Loucy (cell line): Measurements from ENCODE around the gene PAK5.

Experiments
- H2AFZ ChIP-seq: fragments of 200-600 bp; sonication (generic); 2 replicates; pipeline ENCODE4 v1.6.0; 2016; ENCODE audit warnings: antibody characterized with exemption, mild to moderate bottlenecking, low read length, moderate library complexity
- H3F3A ChIP-seq: fragments of 200-600 bp; 2 replicates; pipeline ENCODE4 v1.6.0; 2016; ENCODE audit warnings: antibody characterized with exemption, low read depth, mild to moderate bottlenecking
- H3K27me3 ChIP-seq: fragments of 200-600 bp; sonication (generic); 2 replicates; pipeline ENCODE4 v1.6.1; 2014; ENCODE audit warnings: low read length, mild to moderate bottlenecking; ENCODE audit not compliant: insufficient read depth, poor library complexity, severe bottlenecking
- H3K36me3 ChIP-seq: fragments of 200-600 bp; sonication (generic); 2 replicates; pipeline ENCODE4 v1.6.1; 2016; ENCODE audit warnings: low read length; ENCODE audit not compliant: insufficient read depth
- H3K4me1 ChIP-seq: fragments of 200-600 bp; sonication (generic); 2 replicates; pipeline ENCODE4 v1.5.1; 2014; ENCODE audit warnings: low read length, mild to moderate bottlenecking; ENCODE audit not compliant: insufficient read depth, poor library complexity, severe bottlenecking
- H3K4me2 ChIP-seq: fragments of 200-600 bp; sonication (generic); 2 replicates; pipeline ENCODE4 v1.6.0; 2014; ENCODE audit warnings: antibody characterized with exemption, low read length, low read depth, mild to moderate bottlenecking; ENCODE audit not compliant: poor library complexity, severe bottlenecking
- H3K4me3 ChIP-seq: fragments of 200-600 bp; sonication (generic); 2 replicates; pipeline ENCODE4 v1.5.1; 2014; ENCODE audit warnings: low read length, mild to moderate bottlenecking, mixed read lengths; ENCODE audit not compliant: poor library complexity, severe bottlenecking
- H3K79me2 ChIP-seq: fragments of 200-600 bp; sonication (generic); 2 replicates; pipeline ENCODE4 v1.6.1; 2014; ENCODE audit warnings: low read length; ENCODE audit not compliant: insufficient read depth
- H3K9ac ChIP-seq: fragments of 200-600 bp; sonication (generic); 2 replicates; pipeline ENCODE4 v1.6.0; 2014; ENCODE audit warnings: mild to moderate bottlenecking, low read depth, low read length, moderate library complexity; ENCODE audit not compliant: poor library complexity, severe bottlenecking
- H3K9me2 ChIP-seq: fragments of 200-600 bp; sonication (generic); replicated peaks from 2 replicates; pipeline ENCODE4 v1.6.1; 2016; ENCODE audit warnings: low read depth, low read length, mixed read lengths
- H3K9me3 ChIP-seq: fragments of 200-600 bp; sonication (generic); 2 replicates; pipeline ENCODE4 v1.6.1; 2014; ENCODE audit warnings: mild to moderate bottlenecking, antibody characterized with exemption, low read length, low read depth; ENCODE audit not compliant: insufficient read depth
- H4K20me1 ChIP-seq: fragments of 200-600 bp; sonication (generic); 2 replicates; pipeline ENCODE4 v1.6.0; 2014; ENCODE audit warnings: antibody characterized with exemption, low read length, mild to moderate bottlenecking; ENCODE audit not compliant: insufficient read depth, poor library complexity, severe bottlenecking
- EZH2phosphoT487 ChIP-seq: fragments of 200-600 bp; IDR thresholded peaks from 2 replicates; pipeline ENCODE4 v1.6.1; 2018; ENCODE audit warnings: antibody characterized with exemption, mild to moderate bottlenecking, moderate library complexity, borderline replicate concordance
- TF ChIP-seq, protein P1 (sequence below): fragments of 200-600 bp; sonication (generic); conservative IDR thresholded peaks from 2 replicates; pipeline ENCODE4 v1.5.1; 2014; ENCODE audit warnings: mild to moderate bottlenecking, antibody characterized with exemption, low read length

PAK5 gene

DNA sequence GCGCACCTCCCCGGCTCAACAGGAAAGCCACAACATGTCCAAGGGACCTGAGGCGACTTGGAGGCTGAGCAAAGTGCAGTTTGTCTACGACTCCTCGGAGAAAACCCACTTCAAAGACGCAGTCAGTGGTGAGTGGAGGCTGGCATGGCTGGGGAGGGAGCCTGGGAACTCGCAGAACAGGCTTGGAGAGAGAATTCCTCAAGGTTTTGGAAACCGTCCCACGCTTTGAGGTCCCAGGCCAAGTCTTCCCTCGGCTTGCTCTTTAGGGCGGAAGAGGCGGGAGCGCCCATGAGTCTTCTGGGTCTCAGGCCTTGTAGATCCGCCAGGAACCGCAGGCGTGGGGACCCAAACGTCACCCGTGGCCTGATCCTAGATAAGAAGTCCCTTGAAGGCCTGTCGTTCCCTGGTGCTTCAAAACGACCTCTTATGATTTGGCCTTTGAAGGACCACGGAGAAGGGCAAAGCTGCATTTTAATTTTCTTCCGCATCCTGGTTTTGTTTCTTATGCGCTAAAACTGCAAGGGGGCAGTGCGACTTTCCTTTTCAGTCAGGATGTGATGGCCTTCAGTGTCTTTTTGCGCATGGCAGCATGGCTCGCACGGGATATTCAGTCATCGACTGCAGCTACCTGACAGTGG is 322.5 kb downstream of the PAK5 start:
- peak overlapping the region; percentile 96 for H3K4me2 ChIP-seq
- H3K79me2 ChIP-seq: peaks cover 97% of the 10 kb centered on the region
- peak overlapping the region; percentile 80 for H3K4me3 ChIP-seq
- H3K9ac ChIP-seq: peak overlapping the region; percentile 93
- TF ChIP-seq, protein P1, sequence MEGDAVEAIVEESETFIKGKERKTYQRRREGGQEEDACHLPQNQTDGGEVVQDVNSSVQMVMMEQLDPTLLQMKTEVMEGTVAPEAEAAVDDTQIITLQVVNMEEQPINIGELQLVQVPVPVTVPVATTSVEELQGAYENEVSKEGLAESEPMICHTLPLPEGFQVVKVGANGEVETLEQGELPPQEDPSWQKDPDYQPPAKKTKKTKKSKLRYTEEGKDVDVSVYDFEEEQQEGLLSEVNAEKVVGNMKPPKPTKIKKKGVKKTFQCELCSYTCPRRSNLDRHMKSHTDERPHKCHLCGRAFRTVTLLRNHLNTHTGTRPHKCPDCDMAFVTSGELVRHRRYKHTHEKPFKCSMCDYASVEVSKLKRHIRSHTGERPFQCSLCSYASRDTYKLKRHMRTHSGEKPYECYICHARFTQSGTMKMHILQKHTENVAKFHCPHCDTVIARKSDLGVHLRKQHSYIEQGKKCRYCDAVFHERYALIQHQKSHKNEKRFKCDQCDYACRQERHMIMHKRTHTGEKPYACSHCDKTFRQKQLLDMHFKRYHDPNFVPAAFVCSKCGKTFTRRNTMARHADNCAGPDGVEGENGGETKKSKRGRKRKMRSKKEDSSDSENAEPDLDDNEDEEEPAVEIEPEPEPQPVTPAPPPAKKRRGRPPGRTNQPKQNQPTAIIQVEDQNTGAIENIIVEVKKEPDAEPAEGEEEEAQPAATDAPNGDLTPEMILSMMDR: peak; percentile 38
- no peak for TF ChIP-seq EZH2phosphoT487
- peak overlapping the region; percentile 16; the same call in 1 of the 2 replicates for H2AFZ ChIP-seq
- no peaks in the 10 kb centered on the region for H3K9me3 ChIP-seq
- H3F3A ChIP-seq: peaks cover 15% of the 10 kb centered on the region
- peaks cover 57% of the 10 kb centered on the region for H4K20me1 ChIP-seq
- peaks cover 46% of the 10 kb centered on the region for H3K36me3 ChIP-seq
- H3K4me1 ChIP-seq: peaks cover 68% of the 10 kb centered on the region
- peaks cover 13% of the 10 kb centered on the region for H3K27me3 ChIP-seq
- H3K9me2 ChIP-seq: no peaks in the 10 kb centered on the region

DNA sequence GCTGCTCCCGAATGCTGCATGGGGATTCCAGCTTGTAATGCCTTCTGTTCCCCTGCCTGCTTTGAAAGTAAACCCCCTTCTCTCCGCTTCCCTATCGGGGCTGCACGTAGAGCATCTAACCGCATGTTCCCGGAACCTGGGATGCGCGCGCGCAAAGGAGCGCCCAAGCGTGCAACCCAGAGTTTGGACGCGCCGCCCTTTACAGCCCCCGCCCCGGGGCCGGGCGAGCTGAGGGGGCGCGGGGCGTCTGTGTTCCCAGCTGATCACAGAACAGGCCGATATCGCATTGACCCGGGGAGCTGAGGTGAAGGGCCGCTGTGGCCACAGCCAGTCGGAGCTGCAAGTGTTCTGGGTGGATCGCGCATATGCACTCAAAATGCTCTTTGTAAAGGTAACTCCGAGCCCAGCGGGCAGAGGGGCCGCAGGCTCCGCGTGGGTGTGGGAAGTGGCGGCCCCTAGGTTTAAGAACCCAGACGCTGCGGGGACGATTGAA is 323.1 kb downstream of the PAK5 start:
- peak overlapping the region; percentile 96 for H3K4me2 ChIP-seq
- peaks cover 13% of the 10 kb centered on the region for H3K27me3 ChIP-seq
- peaks cover 51% of the 10 kb centered on the region for H4K20me1 ChIP-seq
- peak overlapping the region; percentile 80 for H3K4me3 ChIP-seq
- H3K9me3 ChIP-seq: no peaks in the 10 kb centered on the region
- H3K9ac ChIP-seq: peak overlapping the region; percentile 93
- no peaks in the 10 kb centered on the region for H3K9me2 ChIP-seq
- peaks cover 17% of the 10 kb centered on the region for H3F3A ChIP-seq
- peaks cover 40% of the 10 kb centered on the region for H3K36me3 ChIP-seq
- peaks cover 64% of the 10 kb centered on the region for H3K4me1 ChIP-seq
- peak overlapping the region; percentile 16; the same call in 1 of the 2 replicates for H2AFZ ChIP-seq
- TF ChIP-seq, protein P1: no peak
- TF ChIP-seq EZH2phosphoT487: no peak
- peaks cover 97% of the 10 kb centered on the region for H3K79me2 ChIP-seq

DNA sequence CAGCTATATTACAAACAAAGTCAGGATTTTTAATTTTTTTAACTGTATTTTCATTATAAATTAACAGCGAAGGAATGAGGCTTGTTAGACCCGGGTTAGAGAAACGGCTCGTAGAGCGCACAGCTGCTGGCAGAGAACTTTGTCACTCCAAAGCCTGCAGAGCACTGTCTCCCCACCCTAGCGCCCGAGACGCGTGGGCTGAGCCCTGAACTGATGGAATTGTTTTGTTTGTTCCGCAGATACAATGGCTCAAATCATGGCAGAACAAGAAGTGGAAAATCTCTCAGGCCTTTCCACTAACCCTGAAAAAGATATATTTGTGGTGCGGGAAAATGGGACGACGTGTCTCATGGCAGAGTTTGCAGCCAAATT is 323.7 kb downstream of the PAK5 start:
- Histone ChIP-seq H3K9me2 (no peaks in the 10 kb centered on the region), H3K4me1 (peaks cover 64% of the 10 kb centered on the region)

More for the DNA sequence above, 323.7 kb downstream of the PAK5 start:
- peak overlapping the region; percentile 93 for H3K9ac ChIP-seq
- TF ChIP-seq, protein P1: no peak
- no peak for TF ChIP-seq EZH2phosphoT487
- H3F3A ChIP-seq: peaks cover 17% of the 10 kb centered on the region
- peaks cover 35% of the 10 kb centered on the region for H3K36me3 ChIP-seq
- peak overlapping the region; percentile 80 for H3K4me3 ChIP-seq
- H2AFZ ChIP-seq: no peak overlapping the region
- H4K20me1 ChIP-seq: peaks cover 45% of the 10 kb centered on the region
- H3K4me2 ChIP-seq: peak overlapping the region; percentile 96
- peaks cover 13% of the 10 kb centered on the region for H3K27me3 ChIP-seq
- H3K9me3 ChIP-seq: no peaks in the 10 kb centered on the region
- peaks cover 94% of the 10 kb centered on the region for H3K79me2 ChIP-seq
